Natural killer cell treated with Interleukin-12 subunit alpha and Interleukin-12 subunit beta and Interleukin-15 and Interleukin-18, amount 100 ng/mL, for 72 hours (primary cell): Measurements from ENCODE around the gene SOWAHB. TPM values are rescaled to one million over a fixed set of nuclear protein-coding genes. Genes with fewer than 3 reads are reported as not detected.
A peak's percentile ranks its signal among the peaks of the same experiment; 100 is the strongest.

Experiments used
- ATAC-seq, 2 donors: fragments of 150-1000 bp; cut with Tn5 transposase in 1 of 2; sonication (Bioruptor Pico), chemical (Tn5 transposase) in 1 of 2; 2 replicates each; pipeline ENCODE4 v1.10.0; 2021
- DNase-seq: peaks from one replicate; pipeline ENCODE4 v3.0.0; 2022; ENCODE audit warnings: low spot score
- H3K27ac Mint-ChIP-seq, 2 donors: 1 replicate in 1 of 2; 2 replicates in 1 of 2; pipeline ENCODE4 v1.8.0; 2022; ENCODE audit warnings: mixed read lengths in 2 of 2, mild to moderate bottlenecking in 1 of 2, moderate library complexity in 1 of 2
- H3K27me3 Mint-ChIP-seq, 2 donors: 1 replicate in 1 of 2; 2 replicates in 1 of 2; pipeline ENCODE4 v1.8.0; 2022; ENCODE audit warnings: mixed read lengths in 2 of 2
- H3K36me3 Mint-ChIP-seq: one replicate; pipeline ENCODE4 v1.8.0; 2022; ENCODE audit warnings: mixed read lengths
- H3K4me1 Mint-ChIP-seq, 2 donors: 1 replicate in 1 of 2; 2 replicates in 1 of 2; pipeline ENCODE4 v1.8.0; 2022; ENCODE audit warnings: low read depth in 2 of 2, mixed read lengths in 2 of 2, mild to moderate bottlenecking in 1 of 2
- H3K4me3 Mint-ChIP-seq: one replicate; pipeline ENCODE4 v1.8.0; 2022; ENCODE audit warnings: mixed read lengths
- H3K9me3 Mint-ChIP-seq: 2 replicates; pipeline ENCODE4 v1.8.0; 2022; ENCODE audit warnings: mixed read lengths
- total RNA-seq, 2 donors: library from RNA; stranded (reverse); gene quantifications; one replicate each; pipeline ENCODE4 v1.2.3, GENCODE V29; 2022

Gene SOWAHB
- total RNA-seq, 2 donors from 2014 or later, result not detected

GRCh38 chr4:76905521-76905920 lies 7.6 kb upstream of the SOWAHB start:
- Mint-ChIP-seq H3K27me3 (peaks cover 18 to 31% of the 10 kb centered on the region in 2 donors), H3K9me3 (no peaks in the 10 kb centered on the region), H3K36me3 (no peaks in the 10 kb centered on the region), H3K4me3 (no peak overlapping the region), H3K4me1 (no peaks in the 10 kb centered on the region), H3K27ac (no peak overlapping the region)
- ATAC-seq, result no peak
- DNase-seq, result no peak

DNA sequence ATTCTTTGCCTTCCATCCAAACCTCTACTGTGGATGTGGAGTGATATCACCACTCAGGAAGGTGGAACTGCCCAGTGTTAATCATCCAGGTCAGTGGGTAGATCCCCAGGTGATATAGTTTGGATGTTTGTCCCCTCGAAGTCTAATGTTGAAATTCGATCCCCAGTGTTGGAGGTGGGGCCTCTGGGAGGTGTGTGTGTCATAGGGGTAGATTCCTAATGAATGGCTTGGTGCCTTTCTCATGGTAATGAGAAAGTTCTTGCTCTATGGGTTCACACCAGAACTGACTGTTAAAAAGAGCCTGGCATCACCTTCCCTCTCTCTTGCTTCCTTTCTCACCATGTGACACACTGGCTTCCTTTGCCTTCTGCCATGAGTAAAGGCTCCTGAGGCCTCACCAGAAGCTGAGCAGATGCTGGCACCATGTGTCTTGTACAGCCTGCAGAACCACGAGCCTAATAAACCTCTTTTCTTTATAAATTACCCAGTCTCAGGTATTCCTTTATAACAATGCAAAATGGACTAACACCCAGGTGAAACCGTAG lies 6.8 kb upstream of the SOWAHB start:
- DNase-seq (no peak), ATAC-seq (no peak)
- Mint-ChIP-seq H3K4me3 (no peak overlapping the region), H3K9me3 (no peaks in the 10 kb centered on the region), H3K27ac (no peak overlapping the region), H3K27me3 (peaks cover 17 to 26% of the 10 kb centered on the region in 2 donors), H3K36me3 (no peaks in the 10 kb centered on the region), H3K4me1 (no peaks in the 10 kb centered on the region)

- H3K4me1 Mint-ChIP-seq, result peaks cover 5 to 6% of the 10 kb centered on the region in 2 donors
- peaks cover 10 to 14% of the 10 kb centered on the region in 2 donors for H3K27me3 Mint-ChIP-seq
- H3K4me3 Mint-ChIP-seq, result no peak overlapping the region
- H3K9me3 Mint-ChIP-seq, result no peaks in the 10 kb centered on the region
- no peak overlapping the region for H3K27ac Mint-ChIP-seq
- ATAC-seq, result no peak
- H3K36me3 Mint-ChIP-seq, result peaks cover 7% of the 10 kb centered on the region
- DNase-seq, result no peak
Measured at GRCh38 chr4:76902233-76902890, 4.4 kb upstream of the SOWAHB start.

GRCh38 chr4:76898949-76899645 lies 1.2 kb upstream of the SOWAHB start:
- H3K27ac Mint-ChIP-seq, result no peak overlapping the region
- H3K4me1 Mint-ChIP-seq, result peaks cover 5 to 6% of the 10 kb centered on the region in 2 donors
- DNase-seq (no peak), ATAC-seq (no peak)
- H3K27me3 Mint-ChIP-seq, result peaks cover 9 to 18% of the 10 kb centered on the region in 2 donors
- H3K9me3 Mint-ChIP-seq, result no peaks in the 10 kb centered on the region
- peak overlapping the region; percentile 50 for H3K4me3 Mint-ChIP-seq
- peaks cover 7% of the 10 kb centered on the region for H3K36me3 Mint-ChIP-seq

DNA sequence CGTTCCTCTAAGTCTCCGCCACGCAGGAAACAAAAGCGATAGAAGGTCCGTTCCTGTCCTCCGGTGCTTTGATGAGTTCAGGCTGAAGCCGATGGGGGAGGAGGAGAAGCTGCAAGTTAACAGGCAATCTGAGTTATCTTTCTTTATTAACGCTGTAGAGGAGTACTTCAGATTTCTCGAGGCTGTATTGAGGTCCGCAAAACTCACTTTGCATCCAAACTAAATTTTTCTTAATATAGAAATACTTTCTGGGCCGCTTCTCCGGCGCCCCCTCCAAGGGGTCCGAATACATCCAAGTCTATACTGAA lies 395 bp upstream of the SOWAHB start:
- Mint-ChIP-seq H3K27ac (no peak overlapping the region), H3K4me1 (peaks cover 5 to 6% of the 10 kb centered on the region in 2 donors), H3K27me3 (peaks cover 9 to 18% of the 10 kb centered on the region in 2 donors), H3K4me3 (peak overlapping the region; percentile 50), H3K9me3 (no peaks in the 10 kb centered on the region), H3K36me3 (peaks cover 7% of the 10 kb centered on the region)
- ATAC-seq, result no peak
- DNase-seq, result no peak

- Mint-ChIP-seq H3K36me3 (peaks cover 7% of the 10 kb centered on the region), H3K4me1 (peaks cover 5 to 6% of the 10 kb centered on the region in 2 donors), H3K4me3 (no peak overlapping the region), H3K27me3 (peaks cover 22 to 26% of the 10 kb centered on the region in 2 donors), H3K9me3 (no peaks in the 10 kb centered on the region), H3K27ac (no peak overlapping the region)
- ATAC-seq, result peak; percentile 45 to 59
- DNase-seq, result no peak
Measured at GRCh38 chr4:76896614-76897535, 1.1 kb downstream of the SOWAHB start.

DNA sequence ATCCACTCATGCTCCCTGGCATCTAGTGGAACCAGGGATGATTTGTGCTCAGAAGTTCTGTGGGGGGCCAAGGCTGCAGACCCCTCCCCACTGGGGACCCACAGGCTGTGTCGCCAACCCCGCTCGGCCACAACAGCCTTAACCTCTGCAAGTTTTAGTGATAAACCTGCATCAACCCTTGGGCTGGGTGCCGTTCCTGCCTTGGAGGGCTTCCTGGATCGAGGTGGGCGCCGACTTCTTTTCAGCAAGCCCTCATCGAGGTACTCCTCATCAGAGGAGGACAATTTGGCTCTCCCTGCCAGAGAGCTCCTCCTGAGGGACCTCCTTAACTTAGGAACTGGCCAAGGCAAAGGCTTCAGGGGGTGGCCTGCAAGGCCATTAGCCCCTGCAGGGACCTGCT lies 1.9 kb downstream of the SOWAHB start:
- Mint-ChIP-seq H3K27ac (no peak overlapping the region), H3K36me3 (peaks cover 7% of the 10 kb centered on the region), H3K4me1 (peaks cover 5 to 6% of the 10 kb centered on the region in 2 donors), H3K4me3 (no peak overlapping the region), H3K9me3 (no peaks in the 10 kb centered on the region), H3K27me3 (peaks cover 30 to 31% of the 10 kb centered on the region in 2 donors)
- ATAC-seq (no peak), DNase-seq (no peak)

- Mint-ChIP-seq H3K27me3 (peaks cover 32 to 34% of the 10 kb centered on the region in 2 donors), H3K36me3 (peaks cover 7% of the 10 kb centered on the region), H3K4me3 (no peak overlapping the region), H3K4me1 (peaks cover 5 to 6% of the 10 kb centered on the region in 2 donors), H3K27ac (no peak overlapping the region), H3K9me3 (no peaks in the 10 kb centered on the region)
- no peak for ATAC-seq
- no peak for DNase-seq
Measured at GRCh38 chr4:76895619-76896018, 2.3 kb downstream of the SOWAHB start.

- Mint-ChIP-seq H3K4me1 (peaks cover 5 to 6% of the 10 kb centered on the region in 2 donors), H3K36me3 (peaks cover 7% of the 10 kb centered on the region), H3K4me3 (no peak overlapping the region), H3K27me3 (peaks cover 33 to 34% of the 10 kb centered on the region in 2 donors), H3K27ac (no peak overlapping the region), H3K9me3 (no peaks in the 10 kb centered on the region)
- DNase-seq, result no peak
- ATAC-seq, result no peak
Measured at GRCh38 chr4:76894537-76895255, 3.2 kb downstream of the SOWAHB start.

DNA sequence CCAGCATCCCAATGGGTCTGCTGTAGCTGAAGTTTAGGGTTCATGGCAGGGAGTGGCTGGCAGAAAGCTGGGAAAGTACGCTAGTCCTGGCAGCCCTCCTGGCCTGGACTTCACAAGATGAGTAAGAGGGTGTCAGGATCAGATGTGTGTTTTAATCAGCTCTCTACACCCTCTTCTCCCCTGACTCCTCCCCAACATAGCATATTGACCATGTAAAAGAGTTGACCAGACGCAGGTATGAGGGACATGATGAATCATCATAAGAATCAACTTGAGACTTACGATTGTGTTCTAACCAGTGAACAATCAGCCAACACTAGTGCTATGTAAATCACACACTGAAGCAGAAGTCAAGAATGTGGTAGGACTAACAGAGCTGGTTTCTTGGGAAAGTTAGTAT lies 5.3 kb downstream of the SOWAHB start:
- Mint-ChIP-seq H3K4me1 (no peaks in the 10 kb centered on the region), H3K36me3 (no peaks in the 10 kb centered on the region), H3K9me3 (no peaks in the 10 kb centered on the region), H3K27me3 (peaks cover 27 to 34% of the 10 kb centered on the region in 2 donors), H3K27ac (no peak overlapping the region), H3K4me3 (no peak overlapping the region)
- ATAC-seq (no peak), DNase-seq (no peak)

DNA sequence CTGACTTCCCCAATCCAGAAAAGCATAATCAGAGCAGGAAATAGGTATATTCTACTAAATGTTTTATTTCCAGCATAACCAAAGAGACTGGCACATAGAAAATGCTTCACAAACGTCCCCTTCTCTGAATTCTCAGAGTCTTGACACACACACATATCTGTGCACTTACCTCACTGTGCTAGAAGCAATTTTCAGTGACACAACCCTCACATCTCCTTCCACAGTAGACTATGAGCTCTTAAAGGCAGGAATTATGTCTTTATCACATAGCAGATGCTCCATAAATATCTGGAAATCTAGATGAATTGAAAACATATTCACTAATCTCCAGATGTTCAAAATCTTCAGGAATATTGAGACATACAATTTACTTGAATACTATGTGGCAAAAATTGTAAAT lies 5.9 kb downstream of the SOWAHB start:
- DNase-seq (no peak), ATAC-seq (no peak)
- no peak overlapping the region for H3K4me3 Mint-ChIP-seq
- H3K27me3 Mint-ChIP-seq, result peaks cover 27 to 34% of the 10 kb centered on the region in 2 donors
- no peak overlapping the region for H3K27ac Mint-ChIP-seq
- no peaks in the 10 kb centered on the region for H3K4me1 Mint-ChIP-seq
- H3K9me3 Mint-ChIP-seq, result no peaks in the 10 kb centered on the region
- no peaks in the 10 kb centered on the region for H3K36me3 Mint-ChIP-seq

DNA sequence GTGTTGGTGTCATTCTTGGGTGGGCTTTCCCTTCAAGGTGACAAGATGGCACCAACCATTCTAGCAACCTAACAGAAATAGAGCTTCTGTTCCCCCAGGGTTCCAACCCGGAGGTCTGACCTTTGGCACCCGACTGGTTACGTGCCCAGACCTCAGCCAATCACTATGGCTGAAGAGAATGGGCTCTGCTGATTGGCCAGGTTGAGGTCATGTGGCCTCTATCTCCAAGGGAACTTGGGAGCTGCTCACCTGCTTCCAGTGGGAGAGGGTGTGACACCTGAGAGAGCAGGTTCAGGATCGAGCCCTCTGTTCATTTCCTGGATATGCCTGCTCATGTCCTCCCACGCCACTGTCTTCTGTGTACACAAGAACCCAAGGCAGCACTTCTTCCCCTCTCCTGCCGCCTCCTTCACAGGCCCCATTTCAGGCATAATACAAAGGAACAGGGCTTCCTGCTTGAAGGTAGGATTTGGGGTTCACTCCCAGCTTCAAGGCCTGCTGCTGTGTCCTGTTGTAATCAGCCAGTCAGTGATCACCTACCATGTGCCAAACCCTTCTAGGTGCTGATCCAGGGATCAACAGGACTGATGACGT lies 11.0 kb downstream of the SOWAHB start:
- ATAC-seq, result no peak
- Mint-ChIP-seq H3K27ac (no peak overlapping the region), H3K4me3 (no peak overlapping the region), H3K4me1 (no peaks in the 10 kb centered on the region), H3K36me3 (no peaks in the 10 kb centered on the region), H3K9me3 (no peaks in the 10 kb centered on the region), H3K27me3 (peaks cover 16 to 18% of the 10 kb centered on the region in 2 donors)
- no peak for DNase-seq

GRCh38 chr4:76886214-76886613 lies 11.7 kb downstream of the SOWAHB start:
- H3K4me1 Mint-ChIP-seq, result no peaks in the 10 kb centered on the region
- no peak overlapping the region for H3K4me3 Mint-ChIP-seq
- H3K27me3 Mint-ChIP-seq, result peaks cover 10 to 14% of the 10 kb centered on the region in 2 donors
- ATAC-seq (no peak), DNase-seq (no peak)
- H3K27ac Mint-ChIP-seq, result no peak overlapping the region
- H3K9me3 Mint-ChIP-seq, result no peaks in the 10 kb centered on the region
- H3K36me3 Mint-ChIP-seq, result no peaks in the 10 kb centered on the region
